Measurements from ENCODE around the gene SUN3. TPM values are rescaled to one million over a fixed set of nuclear protein-coding genes. Genes with fewer than 3 reads are reported as not detected.

The SUN3 gene
- total RNA-seq, 1 experiment from 2014 or later, result not detected

GRCh38 chr7:47945261-47946015 lies 83.5 kb downstream of the SUN3 start:
- intact Hi-C loops (cut with micrococcal nuclease; ENCODE audit: unreplicated experiment), result loop anchor here (1.0 kb wide), 3 partner anchors 24 to 209 kb away; no protein-coding TSS in a partner anchor
- CTCF ChIA-PET, result interaction anchor here (0.5 to 2.1 kb wide), 12 partner anchors 19 to 679 kb away, joined by 3 to 67 read pairs (median 4); no protein-coding TSS in a partner anchor

GRCh38 chr7:47944536-47945260 lies 84.2 kb downstream of the SUN3 start:
- no peak for DNase-seq
- no peaks in the 10 kb centered on the region for H3K9me3 ChIP-seq
- Mint-ChIP-seq H3K36me3 (ENCODE audit: insufficient read depth, unreplicated experiment) (no peaks in the 10 kb centered on the region), H3K4me3 (ENCODE audit: unreplicated experiment) (no peak overlapping the region), H3K9me3 (ENCODE audit: unreplicated experiment) (no peaks in the 10 kb centered on the region), H3K27ac (ENCODE audit: unreplicated experiment) (no peak overlapping the region), H3K27me3 (ENCODE audit: insufficient read depth, unreplicated experiment) (no peaks in the 10 kb centered on the region), H3K4me1 (ENCODE audit: low read depth, unreplicated experiment) (peaks cover 27% of the 10 kb centered on the region)
- ChIA-PET CTCF (interaction anchor here (0.5 to 2.1 kb wide), 11 partner anchors 20 to 678 kb away, joined by 3 to 67 read pairs (median 4); no protein-coding TSS in a partner anchor), POLR2A (interaction anchor here (0.6 to 1.3 kb wide), 2 partner anchors 24 to 27 kb away, joined by 3 to 5 read pairs; no protein-coding TSS in a partner anchor)
- intact Hi-C loops (cut with micrococcal nuclease; ENCODE audit: unreplicated experiment), result loop anchor here (1.0 kb wide), 3 partner anchors 25 to 210 kb away; no protein-coding TSS in a partner anchor
- TF ChIP-seq CTCF (IDR thresholded peaks at IDR 0.05; ENCODE audit: insufficient read depth in 1 of 2, low read depth in 1 of 2, low read length in 1 of 2, severe bottlenecking in 1 of 2, unreplicated experiment in 1 of 2), result no peak
- no peak overlapping the region for H3K4me3 ChIP-seq (ENCODE audit: low read depth, low read length)
- BruUV-seq (replicated peaks), result no TSS peak
- H3K27me3 ChIP-seq (replicated peaks; ENCODE audit: control insufficient read depth, insufficient read depth, low read length), result no peaks in the 10 kb centered on the region
- peaks cover 15% of the 10 kb centered on the region for H3K4me1 ChIP-seq
- no peaks in the 10 kb centered on the region for H3K36me3 ChIP-seq (ENCODE audit: control insufficient read depth, insufficient read depth, low read length)

More at GRCh38 chr7:47945261-47946015, 83.5 kb downstream of the SUN3 start:
- no peak overlapping the region for H3K4me3 ChIP-seq (ENCODE audit: low read depth, low read length)
- Mint-ChIP-seq H3K9me3 (ENCODE audit: unreplicated experiment) (no peaks in the 10 kb centered on the region), H3K36me3 (ENCODE audit: insufficient read depth, unreplicated experiment) (no peaks in the 10 kb centered on the region), H3K4me3 (ENCODE audit: unreplicated experiment) (no peak overlapping the region), H3K27me3 (ENCODE audit: insufficient read depth, unreplicated experiment) (no peaks in the 10 kb centered on the region), H3K4me1 (ENCODE audit: low read depth, unreplicated experiment) (peaks cover 30% of the 10 kb centered on the region), H3K27ac (ENCODE audit: unreplicated experiment) (no peak overlapping the region)
- TF ChIP-seq CTCF (IDR thresholded peaks at IDR 0.05; ENCODE audit: insufficient read depth in 1 of 2, low read depth in 1 of 2, low read length in 1 of 2, severe bottlenecking in 1 of 2, unreplicated experiment in 1 of 2), result peak; percentile 74 to 77
- POLR2A ChIA-PET, result interaction anchor here (0.6 to 1.3 kb wide), 2 partner anchors 23 to 27 kb away, joined by 3 to 5 read pairs; no protein-coding TSS in a partner anchor
- H3K36me3 ChIP-seq (ENCODE audit: control insufficient read depth, insufficient read depth, low read length), result no peaks in the 10 kb centered on the region
- no TSS peak for BruUV-seq (replicated peaks)
- H3K9me3 ChIP-seq, result no peaks in the 10 kb centered on the region
- DNase-seq, result peak; percentile 67 to 78
- no peaks in the 10 kb centered on the region for H3K27me3 ChIP-seq (replicated peaks; ENCODE audit: control insufficient read depth, insufficient read depth, low read length)
- peaks cover 15% of the 10 kb centered on the region for H3K4me1 ChIP-seq

Measured in Caco-2 (cell line).